Hematopoietic multipotent progenitor cell treated with erythropoietin and hydrocortisone succinate and interleukin-3 and kit ligand, for 4 days (in vitro differentiated cells): ENCODE data around the gene HS3ST6.
"Not testable (repeated sequence)": the region's sequence is repeated elsewhere in the genome, so short reads cannot be mapped to it uniquely, and the experiment has no call there.

ENCODE experiments used
- DNase-seq: peaks from one replicate; pipeline ENCODE4 v3.0.0-alpha.2; 2015

Gene HS3ST6

GRCh38 chr16:1876066-1876465 lies 42.1 kb downstream of the HS3ST6 start:
- DNase-seq = not testable (repeated sequence)

GRCh38 chr16:1874854-1875253 lies 43.4 kb downstream of the HS3ST6 start:
- DNase-seq = no peak

- peak; percentile 63 for DNase-seq
These were observed 46.1 kb downstream of the HS3ST6 start, which contains the start of gene MEIOB for GRCh38 chr16:1871974-1872635. Gene MEIOB, minus strand, starts transcription at chr16:1872164. Its CDS starts 3,989 bp downstream, at chr16:1868175.

- no peak for DNase-seq
These were observed 47.7 kb downstream of the HS3ST6 start for GRCh38 chr16:1870365-1871082.

- DNase-seq = no peak
These were observed 52.1 kb downstream of the HS3ST6 start for GRCh38 chr16:1865902-1866690.

GRCh38 chr16:1863681-1864460 lies 54.3 kb downstream of the HS3ST6 start:
- peak; percentile 75 for DNase-seq

- no peak for DNase-seq
These were observed 55.8 kb downstream of the HS3ST6 start for GRCh38 chr16:1862394-1862793.

GRCh38 chr16:1861730-1862129 lies 56.5 kb downstream of the HS3ST6 start:
- DNase-seq = no peak
